Epithelial cell of proximal tubule (primary cell): ENCODE measurements around the gene REEP6. TPM values are rescaled to one million over a fixed set of nuclear protein-coding genes. Genes with fewer than 3 reads are reported as not detected.

ENCODE experiments used
- total RNA-seq: library from RNA; depleted of rRNA; stranded (reverse); fragments of >200 nt; gene quantifications from 2 replicates; pipeline ENCODE4 v1.2.3, GENCODE V29; 2015

The REEP6 gene
- total RNA-seq, 1 donor from 2014 or later = 4.8 TPM

Other genes starting within 250 kb of the REEP6 start
- gene ATP5F1D, start 249.4 kb upstream of the REEP6 start, total RNA-seq = 110 and 114 TPM in 2 replicates
- gene MIDN, start 242.6 kb upstream of the REEP6 start, total RNA-seq = 44.1 and 66.3 TPM in 2 replicates
- gene CIRBP, start 221.8 kb upstream of the REEP6 start, total RNA-seq = 165 and 317 TPM in 2 replicates
- gene FAM174C, start 215.7 kb upstream of the REEP6 start, total RNA-seq = 123 and 124 TPM in 2 replicates
- 0.23 and 0.36 TPM in 2 replicates for gene EFNA2, start 205.3 kb upstream of the REEP6 start, total RNA-seq
- 138 and 174 TPM in 2 replicates for gene NDUFS7, start 107.3 kb upstream of the REEP6 start, total RNA-seq
- gene GAMT, start 89.6 kb upstream of the REEP6 start, total RNA-seq = 22.5 and 29.2 TPM in 2 replicates
- gene DAZAP1, start 83.6 kb upstream of the REEP6 start, total RNA-seq = 53.8 and 136 TPM in 2 replicates
- gene RPS15, start 52.8 kb upstream of the REEP6 start, total RNA-seq = 2,061 and 3,361 TPM in 2 replicates
- gene APC2, start 41.1 kb upstream of the REEP6 start, total RNA-seq = not detected in 2 replicates
- gene C19orf25, start 12.0 kb upstream of the REEP6 start, total RNA-seq = 26.6 and 32.6 TPM in 2 replicates
- 1.4 and 2.5 TPM in 2 replicates for gene PCSK4, start 831 bp upstream of the REEP6 start, total RNA-seq
- 0.07 and 0.23 TPM in 2 replicates for gene ADAMTSL5, start 21.8 kb downstream of the REEP6 start, total RNA-seq
- gene PLK5, start 32.9 kb downstream of the REEP6 start, total RNA-seq = not detected in 2 replicates
- 134 and 139 TPM in 2 replicates for gene MEX3D, start 77.1 kb downstream of the REEP6 start, total RNA-seq
- gene MBD3, start 101.7 kb downstream of the REEP6 start, total RNA-seq = 115 and 149 TPM in 2 replicates
- 91.4 and 114 TPM in 2 replicates for gene UQCR11, start 114.3 kb downstream of the REEP6 start, total RNA-seq
- 180 and 197 TPM in 2 replicates for gene TCF3, start 161.4 kb downstream of the REEP6 start, total RNA-seq